Right lobe of liver (tissue), 6 donors: ENCODE measurements around the gene RYR3. TPM values are rescaled to one million over a fixed set of nuclear protein-coding genes. Genes with fewer than 3 reads are reported as not detected.

Experiments used
- ATAC-seq, 4 donors: fragments of 200-7000 bp; cut with Tn5 transposase; one replicate each; pipeline ENCODE4 v1.9.1; 2020; ENCODE audit warnings: mild to moderate bottlenecking in 4 of 4, moderate library complexity in 4 of 4
- DNase-seq, 3 donors: peaks; one replicate each; pipeline ENCODE4 v3.0.0-alpha.2; 2020
- H3K27ac ChIP-seq, 3 donors: fragments of 200-600 bp; one replicate each; pipeline ENCODE4 v1.8.0; 2022
- H3K27me3 ChIP-seq, 2 donors: fragments of 200-600 bp; one replicate each; pipeline ENCODE4 v1.8.0; 2022
- H3K36me3 ChIP-seq, 4 donors: fragments of 200-600 bp; sonication (generic) in 1 of 4; one replicate each; pipeline versions ENCODE4 v1.5.1 to v1.8.0; 2017 to 2022; ENCODE audit warnings: control low read depth in 1 of 4
- H3K4me1 ChIP-seq, 4 donors: fragments of 200-600 bp; sonication (generic) in 1 of 4; one replicate each; pipeline versions ENCODE4 v1.5.1 to v1.8.0; 2017 to 2022; ENCODE audit warnings: control low read depth in 1 of 4
- H3K4me3 ChIP-seq, 3 donors: fragments of 200-600 bp; one replicate each; pipeline ENCODE4 v1.8.0; 2022
- H3K9me3 ChIP-seq, 4 donors: fragments of 200-600 bp; sonication (generic) in 1 of 4; one replicate each; pipeline versions ENCODE4 v1.5.1 to v1.8.0; 2017 to 2022; ENCODE audit warnings: control low read depth in 1 of 4
- POLR2A ChIP-seq: fragments of 450-650 bp; IDR thresholded peaks from one replicate; pipeline ENCODE4 v1.6.1; 2017; ENCODE audit warnings: antibody characterized with exemption, mild to moderate bottlenecking
- WGBS: methylation state at CpG from one replicate; pipeline ENCODE4 v1.1.6; 2018; ENCODE audit warnings: low coverage, low lambda C conversion rate; ENCODE audit not compliant: insufficient coverage; ENCODE audit errors: missing lambda C conversion rate; 5-methylcytosine and 5-hydroxymethylcytosine counted together
- intact Hi-C, 2 donors: fragments of 100-400 bp; cut with DNase I; formaldehyde crosslinking; loops; one replicate each; pipeline versions ENCODE4 v1.11.2 to v1.14.1; 2022
- total RNA-seq, 6 experiments: library from RNA; depleted of rRNA in 2 of 6; stranded (reverse); fragments of >200 nt in 2 of 6; fragmentation: NEBNext Ultra II Directional in 3 of 6; extraction: Animal tissue kit (Norgen Biotek cat#: 25700) in 3 of 6; gene quantifications; one replicate each; pipeline versions ENCODE4 v1.1.0 to v1.2.4, GENCODE V29; 2016 to 2023
- TF ChIP-seq, protein P1 (sequence below), 4 donors: fragments of 200-600 bp in 3 of 4; fragments of 450-650 bp in 1 of 4; IDR thresholded peaks; one replicate each; pipeline versions ENCODE4 v1.5.1 to v1.8.0; 2016 to 2022; ENCODE audit warnings: antibody characterized with exemption in 4 of 4, mild to moderate bottlenecking in 2 of 4
- donor health status: DM: no; HTN: yes; CAD: no.
- donor health status: DM: no; HTN: no; CAD: no.
- donor health status: DM: no; HTN: no; CAD: no.
- donor health status: DM: no; HTN: yes; CAD: no.
- donor health status: DM: no; HTN: yes; CAD: no.

Gene RYR3
- total RNA-seq, 6 experiments from 2014 or later, result under 0.01 to 0.31 (median 0.05) TPM; not detected in 3

GRCh38 chr15:33369941-33370622, 59.3 kb downstream of the RYR3 start:
- intact Hi-C loops, result no loop called here
- Histone ChIP-seq H3K27ac (no peak overlapping the region), H3K4me3 (no peak overlapping the region), H3K9me3 (no peaks in the 10 kb centered on the region), H3K4me1 (no peaks in the 10 kb centered on the region), H3K27me3 (no peaks in the 10 kb centered on the region), H3K36me3 (no peaks in the 10 kb centered on the region)
- TF ChIP-seq, protein P1, sequence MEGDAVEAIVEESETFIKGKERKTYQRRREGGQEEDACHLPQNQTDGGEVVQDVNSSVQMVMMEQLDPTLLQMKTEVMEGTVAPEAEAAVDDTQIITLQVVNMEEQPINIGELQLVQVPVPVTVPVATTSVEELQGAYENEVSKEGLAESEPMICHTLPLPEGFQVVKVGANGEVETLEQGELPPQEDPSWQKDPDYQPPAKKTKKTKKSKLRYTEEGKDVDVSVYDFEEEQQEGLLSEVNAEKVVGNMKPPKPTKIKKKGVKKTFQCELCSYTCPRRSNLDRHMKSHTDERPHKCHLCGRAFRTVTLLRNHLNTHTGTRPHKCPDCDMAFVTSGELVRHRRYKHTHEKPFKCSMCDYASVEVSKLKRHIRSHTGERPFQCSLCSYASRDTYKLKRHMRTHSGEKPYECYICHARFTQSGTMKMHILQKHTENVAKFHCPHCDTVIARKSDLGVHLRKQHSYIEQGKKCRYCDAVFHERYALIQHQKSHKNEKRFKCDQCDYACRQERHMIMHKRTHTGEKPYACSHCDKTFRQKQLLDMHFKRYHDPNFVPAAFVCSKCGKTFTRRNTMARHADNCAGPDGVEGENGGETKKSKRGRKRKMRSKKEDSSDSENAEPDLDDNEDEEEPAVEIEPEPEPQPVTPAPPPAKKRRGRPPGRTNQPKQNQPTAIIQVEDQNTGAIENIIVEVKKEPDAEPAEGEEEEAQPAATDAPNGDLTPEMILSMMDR (IDR thresholded peaks at IDR 0.05), result no peak
- TF ChIP-seq POLR2A, result no peak
- ATAC-seq, result no peak
- 28% methylated on average over 3 of the region's 3 CpGs for WGBS
- no peak for DNase-seq

GRCh38 chr15:33370623-33371020, 59.9 kb downstream of the RYR3 start:
- intact Hi-C loops, result no loop called here
- DNase-seq, result no peak
- no peak for TF ChIP-seq POLR2A
- TF ChIP-seq, protein P1 (IDR thresholded peaks at IDR 0.05), result no peak
- H3K27me3 ChIP-seq, result no peaks in the 10 kb centered on the region
- 83% methylated on average over 3 of the region's 3 CpGs for WGBS
- H3K36me3 ChIP-seq, result no peaks in the 10 kb centered on the region
- no peaks in the 10 kb centered on the region for H3K9me3 ChIP-seq
- ATAC-seq, result no peak
- no peak overlapping the region for H3K27ac ChIP-seq
- H3K4me3 ChIP-seq, result no peak overlapping the region
- H3K4me1 ChIP-seq, result no peaks in the 10 kb centered on the region

DNA sequence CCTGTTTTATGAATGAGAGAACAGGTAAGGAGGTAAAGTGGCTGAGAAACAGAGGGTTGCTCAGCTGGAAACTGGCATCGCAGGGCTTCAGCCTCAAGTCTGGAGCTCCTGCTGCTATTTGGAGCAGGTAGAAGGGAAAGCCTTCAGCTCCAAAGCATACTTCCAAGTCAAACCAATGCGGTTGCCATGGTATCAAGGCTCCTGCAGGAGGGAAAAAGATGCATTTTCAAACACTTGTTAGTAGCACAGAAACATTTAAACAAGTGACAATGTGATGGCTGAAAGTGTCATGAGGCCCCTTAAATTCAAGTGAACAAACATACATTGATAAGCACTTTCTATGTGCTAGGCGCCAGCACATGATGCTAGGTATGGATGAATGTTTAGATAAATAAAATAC, 60.4 kb downstream of the RYR3 start:
- DNase-seq, result no peak
- no peak overlapping the region for H3K4me3 ChIP-seq
- ATAC-seq, result no peak
- H3K27me3 ChIP-seq, result no peaks in the 10 kb centered on the region
- TF ChIP-seq, protein P1 (IDR thresholded peaks at IDR 0.05), result no peak
- no peak for TF ChIP-seq POLR2A
- no peaks in the 10 kb centered on the region for H3K4me1 ChIP-seq
- no peaks in the 10 kb centered on the region for H3K36me3 ChIP-seq
- intact Hi-C loops, result no loop called here
- 76% methylated on average over 3 of the region's 3 CpGs for WGBS
- no peak overlapping the region for H3K27ac ChIP-seq
- no peaks in the 10 kb centered on the region for H3K9me3 ChIP-seq

DNA sequence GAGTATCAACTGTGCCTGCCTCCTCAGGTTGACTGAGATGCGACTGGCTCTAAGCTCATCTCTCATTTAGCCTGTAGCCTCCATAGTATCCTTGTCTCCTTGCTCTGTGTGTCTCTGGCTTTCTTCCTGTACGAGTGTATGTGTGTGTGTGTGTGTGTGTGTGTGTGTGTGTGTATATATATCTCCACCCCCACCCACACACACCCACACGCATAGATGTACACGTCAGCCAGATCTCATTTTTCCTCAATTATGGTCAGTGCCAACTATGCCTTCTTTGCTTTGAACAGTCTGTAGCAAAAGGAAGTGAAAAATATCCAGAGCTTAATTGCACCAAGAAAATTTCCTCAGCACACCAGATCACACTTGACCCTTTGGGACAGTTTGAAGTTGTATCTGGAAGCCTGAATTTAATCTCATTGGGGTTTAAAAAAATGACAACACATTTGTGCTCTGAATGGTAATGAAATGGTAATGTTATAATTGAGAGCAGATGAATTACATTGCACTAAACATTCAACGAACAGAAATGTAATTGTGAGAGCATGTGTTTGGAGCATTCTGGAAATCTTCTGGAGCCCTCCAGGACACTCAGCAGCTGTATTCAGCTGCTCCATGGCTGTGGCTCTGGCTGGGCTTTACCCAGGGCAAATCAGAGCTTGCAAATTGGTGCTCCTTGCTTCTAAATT, 63.6 kb downstream of the RYR3 start:
- Histone ChIP-seq H3K4me3 (no peak overlapping the region), H3K36me3 (no peaks in the 10 kb centered on the region), H3K27me3 (no peaks in the 10 kb centered on the region), H3K9me3 (no peaks in the 10 kb centered on the region), H3K27ac (no peak overlapping the region), H3K4me1 (no peaks in the 10 kb centered on the region)
- no peak for ATAC-seq
- WGBS, result 43% methylated on average over 5 of the region's 5 CpGs
- no peak for DNase-seq
- TF ChIP-seq POLR2A, result no peak
- TF ChIP-seq, protein P1 (IDR thresholded peaks at IDR 0.05), result no peak
- intact Hi-C loops, result no loop called here
